Glutamatergic neuron (in vitro differentiated cells): ENCODE measurements around the gene NFATC2. TPM values are rescaled to one million over a fixed set of nuclear protein-coding genes. Genes with fewer than 3 reads are reported as not detected.

ENCODE experiments used
- DNase-seq: peaks from one replicate; pipeline ENCODE4 v3.0.0; 2022
- H3K27ac Mint-ChIP-seq: one replicate; pipeline ENCODE4 v1.8.0; 2020; ENCODE audit warnings: mild to moderate bottlenecking, mixed read lengths, inconsistent platforms; ENCODE audit not compliant: unreplicated experiment
- H3K27me3 Mint-ChIP-seq: one replicate; pipeline ENCODE4 v1.8.0; 2020; ENCODE audit warnings: mild to moderate bottlenecking, moderate library complexity, mixed read lengths, inconsistent platforms; ENCODE audit not compliant: unreplicated experiment
- H3K36me3 Mint-ChIP-seq: one replicate; pipeline ENCODE4 v1.8.0; 2020; ENCODE audit warnings: mild to moderate bottlenecking, mixed read lengths, inconsistent platforms; ENCODE audit not compliant: unreplicated experiment
- H3K4me1 Mint-ChIP-seq: one replicate; pipeline ENCODE4 v1.8.0; 2020; ENCODE audit warnings: mild to moderate bottlenecking, low read depth, mixed read lengths, inconsistent platforms; ENCODE audit not compliant: unreplicated experiment
- H3K4me3 Mint-ChIP-seq: one replicate; pipeline ENCODE4 v1.8.0; 2020; ENCODE audit warnings: mild to moderate bottlenecking, mixed read lengths, inconsistent platforms; ENCODE audit not compliant: unreplicated experiment
- H3K9me3 Mint-ChIP-seq: one replicate; pipeline ENCODE4 v1.8.0; 2020; ENCODE audit warnings: mild to moderate bottlenecking, moderate library complexity, mixed read lengths, inconsistent platforms; ENCODE audit not compliant: unreplicated experiment
- total RNA-seq: library from RNA; stranded (reverse); fragmentation: NEBNext Ultra II Directional; extraction: Animal tissue kit (Norgen Biotek cat#: 25700); gene quantifications from one replicate; pipeline ENCODE4 v1.2.1, GENCODE V29; 2021; ENCODE audit not compliant: unreplicated experiment
- TF ChIP-seq, protein P1 (sequence below): fragments of 200-600 bp; sonication (generic); IDR thresholded peaks from one replicate; pipeline ENCODE4 v1.5.0; 2021; ENCODE audit not compliant: partially characterized antibody, unreplicated experiment

The NFATC2 gene
- total RNA-seq, 1 donor from 2014 or later: not detected

DNA sequence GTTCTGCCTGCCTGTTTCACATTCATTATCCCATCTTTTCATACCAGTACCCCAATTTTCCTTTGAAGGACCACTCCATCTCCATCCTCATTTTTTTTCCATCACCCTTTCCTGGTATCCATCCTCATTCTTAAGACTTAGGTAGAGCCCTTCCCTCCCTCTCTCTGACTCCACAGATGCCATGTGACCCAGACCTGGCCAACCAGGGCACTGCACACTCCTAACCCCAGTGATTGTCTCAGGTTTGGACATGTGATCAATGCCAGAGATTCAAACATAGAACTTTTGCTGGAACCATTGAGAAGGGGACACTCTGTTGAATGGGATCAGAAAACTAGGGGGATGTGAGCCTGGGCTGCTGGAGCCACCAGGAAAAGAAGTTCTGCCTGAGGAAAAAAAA lies 39.1 kb upstream of the NFATC2 start:
- TF ChIP-seq, protein P1, sequence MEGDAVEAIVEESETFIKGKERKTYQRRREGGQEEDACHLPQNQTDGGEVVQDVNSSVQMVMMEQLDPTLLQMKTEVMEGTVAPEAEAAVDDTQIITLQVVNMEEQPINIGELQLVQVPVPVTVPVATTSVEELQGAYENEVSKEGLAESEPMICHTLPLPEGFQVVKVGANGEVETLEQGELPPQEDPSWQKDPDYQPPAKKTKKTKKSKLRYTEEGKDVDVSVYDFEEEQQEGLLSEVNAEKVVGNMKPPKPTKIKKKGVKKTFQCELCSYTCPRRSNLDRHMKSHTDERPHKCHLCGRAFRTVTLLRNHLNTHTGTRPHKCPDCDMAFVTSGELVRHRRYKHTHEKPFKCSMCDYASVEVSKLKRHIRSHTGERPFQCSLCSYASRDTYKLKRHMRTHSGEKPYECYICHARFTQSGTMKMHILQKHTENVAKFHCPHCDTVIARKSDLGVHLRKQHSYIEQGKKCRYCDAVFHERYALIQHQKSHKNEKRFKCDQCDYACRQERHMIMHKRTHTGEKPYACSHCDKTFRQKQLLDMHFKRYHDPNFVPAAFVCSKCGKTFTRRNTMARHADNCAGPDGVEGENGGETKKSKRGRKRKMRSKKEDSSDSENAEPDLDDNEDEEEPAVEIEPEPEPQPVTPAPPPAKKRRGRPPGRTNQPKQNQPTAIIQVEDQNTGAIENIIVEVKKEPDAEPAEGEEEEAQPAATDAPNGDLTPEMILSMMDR: no peak
- Mint-ChIP-seq H3K4me1 (no peaks in the 10 kb centered on the region), H3K4me3 (no peak overlapping the region), H3K27ac (no peak overlapping the region), H3K9me3 (no peaks in the 10 kb centered on the region), H3K27me3 (peaks cover 4% of the 10 kb centered on the region), H3K36me3 (peaks cover 4% of the 10 kb centered on the region)
- no peak for DNase-seq

DNA sequence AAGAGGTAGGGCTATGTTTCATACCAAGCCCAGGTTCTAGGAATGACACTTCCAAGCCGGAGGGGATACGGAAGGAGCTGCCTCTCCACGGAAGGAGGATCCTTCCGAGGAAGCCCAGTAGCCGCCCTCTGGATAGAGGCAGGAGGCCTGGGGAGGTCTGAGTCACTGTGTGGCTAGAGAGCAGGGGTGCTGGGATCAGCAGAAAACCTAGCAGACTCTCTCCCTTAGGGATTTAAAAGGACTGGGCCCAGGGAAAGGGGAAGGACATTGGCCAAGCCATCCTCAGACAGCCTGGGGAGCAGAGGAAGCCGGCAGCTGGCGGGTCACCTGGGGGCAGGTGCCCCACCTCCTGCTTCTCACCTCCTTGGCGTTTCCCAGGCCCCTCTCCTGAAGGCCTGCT lies 36.6 kb upstream of the NFATC2 start:
- Mint-ChIP-seq H3K9me3 (no peaks in the 10 kb centered on the region), H3K27me3 (peaks cover 4% of the 10 kb centered on the region), H3K4me1 (no peaks in the 10 kb centered on the region), H3K36me3 (peaks cover under 1% of the 10 kb centered on the region), H3K27ac (no peak overlapping the region), H3K4me3 (no peak overlapping the region)
- TF ChIP-seq, protein P1: no peak
- DNase-seq: no peak

DNA sequence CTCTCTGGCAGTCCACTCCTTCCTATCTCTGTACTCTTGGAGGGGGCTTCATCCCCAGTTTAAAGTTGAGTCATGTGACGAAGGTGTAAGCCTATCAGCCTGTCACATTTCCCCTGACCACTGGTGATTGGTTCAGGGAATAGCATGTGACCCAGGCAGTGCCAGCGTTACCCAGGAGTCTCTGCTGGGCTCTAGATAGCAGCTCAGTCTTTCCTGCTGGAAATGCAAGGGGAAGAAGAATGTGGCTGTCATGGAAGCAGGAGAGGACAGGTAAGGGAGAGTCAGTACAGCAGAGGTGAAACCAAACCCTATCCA lies 35.6 kb upstream of the NFATC2 start:
- H3K9me3 Mint-ChIP-seq: no peaks in the 10 kb centered on the region
- H3K4me1 Mint-ChIP-seq: no peaks in the 10 kb centered on the region
- DNase-seq: no peak
- no peak overlapping the region for H3K27ac Mint-ChIP-seq
- H3K36me3 Mint-ChIP-seq: no peaks in the 10 kb centered on the region
- H3K27me3 Mint-ChIP-seq: peaks cover 4% of the 10 kb centered on the region
- no peak overlapping the region for H3K4me3 Mint-ChIP-seq
- TF ChIP-seq, protein P1: no peak

DNA sequence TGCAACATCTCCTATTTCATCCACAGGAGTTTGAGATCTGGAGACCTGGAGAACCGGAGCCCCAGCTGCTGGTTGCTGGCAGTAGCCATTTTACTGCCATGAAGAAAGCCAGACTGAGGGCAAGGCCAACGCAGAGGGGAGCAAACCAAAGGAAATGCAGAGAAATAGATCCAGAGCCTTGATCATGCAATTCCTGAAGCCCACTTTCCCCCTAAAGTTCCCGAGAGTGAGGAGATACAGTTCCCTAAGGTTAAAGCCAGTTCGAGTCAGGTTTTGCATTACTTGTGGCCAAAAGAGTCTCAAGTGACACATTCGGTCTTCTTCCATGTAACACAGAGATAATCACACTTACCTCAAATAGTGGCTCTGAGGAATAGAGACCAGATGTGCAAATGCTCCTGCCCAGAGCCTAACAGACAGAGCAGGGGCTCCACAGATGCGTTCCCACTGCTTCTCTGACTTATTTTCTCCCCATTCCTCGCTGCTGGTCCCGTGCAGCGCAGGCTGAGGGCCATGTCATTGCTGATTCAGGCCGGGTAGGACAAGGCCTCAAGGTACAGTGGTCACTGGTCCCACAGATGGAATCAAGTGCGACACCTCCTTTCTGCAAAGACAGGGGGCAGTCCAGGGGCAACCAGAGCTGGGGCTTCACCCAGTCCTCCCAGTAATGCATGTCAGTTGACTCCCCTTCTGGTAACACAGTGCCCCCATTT lies 35.1 kb upstream of the NFATC2 start:
- Mint-ChIP-seq H3K4me3 (no peak overlapping the region), H3K9me3 (no peaks in the 10 kb centered on the region), H3K4me1 (no peaks in the 10 kb centered on the region), H3K27me3 (peaks cover 4% of the 10 kb centered on the region), H3K27ac (no peak overlapping the region), H3K36me3 (no peaks in the 10 kb centered on the region)
- DNase-seq: no peak
- TF ChIP-seq, protein P1: no peak

DNA sequence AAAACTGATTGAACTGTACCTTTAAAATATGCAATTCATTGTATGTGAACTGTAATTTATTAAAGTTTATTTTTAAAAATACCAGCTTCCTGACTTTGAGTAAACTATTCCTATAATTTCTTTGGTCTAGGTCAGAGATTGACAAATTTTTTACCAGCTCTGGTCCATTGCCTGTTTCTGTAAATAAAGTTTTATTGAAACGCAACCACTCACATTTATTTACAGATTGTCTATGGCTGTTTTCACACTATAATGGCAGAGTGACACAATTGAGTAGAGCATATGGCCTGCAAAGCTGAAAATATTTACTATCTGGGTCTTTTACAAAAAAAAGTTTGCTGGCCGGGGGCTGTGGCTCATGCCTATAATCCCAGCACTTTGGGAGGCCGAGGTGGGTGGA lies 33.0 kb upstream of the NFATC2 start:
- Mint-ChIP-seq H3K27ac (no peak overlapping the region), H3K4me1 (no peaks in the 10 kb centered on the region), H3K36me3 (no peaks in the 10 kb centered on the region), H3K4me3 (no peak overlapping the region), H3K9me3 (no peaks in the 10 kb centered on the region), H3K27me3 (peaks cover 3% of the 10 kb centered on the region)
- TF ChIP-seq, protein P1: no peak
- DNase-seq: no peak
